HG02798 (cell line): Measurements from ENCODE around the gene PGBD5.
"Not testable (repeated sequence)": the region's sequence is repeated elsewhere in the genome, so short reads cannot be mapped to it uniquely, and the experiment has no call there.

Experiments used
- ATAC-seq: cut with Tn5 transposase; IDR thresholded peaks from one replicate; pipeline ENCODE4 v1.9.1; 2021; ENCODE audit warnings: mild to moderate bottlenecking; ENCODE audit not compliant: unreplicated experiment, poor library complexity

The PGBD5 gene, protein sequence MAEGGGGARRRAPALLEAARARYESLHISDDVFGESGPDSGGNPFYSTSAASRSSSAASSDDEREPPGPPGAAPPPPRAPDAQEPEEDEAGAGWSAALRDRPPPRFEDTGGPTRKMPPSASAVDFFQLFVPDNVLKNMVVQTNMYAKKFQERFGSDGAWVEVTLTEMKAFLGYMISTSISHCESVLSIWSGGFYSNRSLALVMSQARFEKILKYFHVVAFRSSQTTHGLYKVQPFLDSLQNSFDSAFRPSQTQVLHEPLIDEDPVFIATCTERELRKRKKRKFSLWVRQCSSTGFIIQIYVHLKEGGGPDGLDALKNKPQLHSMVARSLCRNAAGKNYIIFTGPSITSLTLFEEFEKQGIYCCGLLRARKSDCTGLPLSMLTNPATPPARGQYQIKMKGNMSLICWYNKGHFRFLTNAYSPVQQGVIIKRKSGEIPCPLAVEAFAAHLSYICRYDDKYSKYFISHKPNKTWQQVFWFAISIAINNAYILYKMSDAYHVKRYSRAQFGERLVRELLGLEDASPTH

DNA sequence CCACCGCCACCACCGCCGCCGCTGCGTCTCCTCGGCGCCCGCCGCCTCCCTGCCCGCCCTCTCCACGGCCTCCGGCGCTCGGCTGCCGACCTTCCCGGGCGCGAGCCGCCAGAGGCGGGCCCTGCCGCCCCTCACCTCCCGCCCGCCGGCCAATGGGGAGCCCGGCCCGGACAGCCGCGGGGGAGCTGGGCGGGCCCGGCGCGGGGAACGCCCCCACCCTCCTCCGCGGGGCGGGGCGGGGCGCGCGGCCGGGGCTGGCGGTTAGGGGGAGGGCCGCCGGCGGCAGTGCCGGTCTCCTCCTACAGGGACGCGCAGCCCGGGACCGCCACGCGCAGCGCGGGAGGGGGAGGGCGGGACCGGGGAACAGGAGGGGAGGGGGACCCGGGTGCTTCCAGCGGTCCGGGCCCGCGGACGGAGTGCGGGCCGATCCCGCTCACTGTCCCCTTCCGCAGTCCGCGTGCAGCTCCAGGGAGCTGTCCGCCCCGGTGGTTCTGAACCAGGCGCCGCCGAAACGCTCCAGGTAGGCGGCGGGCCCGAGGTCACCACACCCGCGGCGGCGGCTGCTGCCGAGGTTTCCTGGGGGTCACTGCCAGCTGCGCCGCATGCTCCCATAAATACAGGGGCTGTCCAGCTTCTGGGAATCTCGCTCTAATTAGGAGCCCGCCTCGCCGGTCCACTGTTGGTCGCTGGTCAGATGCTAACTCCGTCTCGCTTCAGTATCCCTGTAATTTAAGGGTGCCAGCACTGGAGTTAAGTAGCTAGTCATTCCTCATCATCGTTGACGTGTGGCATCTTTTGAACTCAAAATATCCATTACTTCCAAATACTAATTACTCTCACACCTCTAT, at the start of gene PGBD5:
PGBD5 (minus strand) TSS at position 87 of the 848 bp plus-strand sequence. CDS start 404 bp downstream, outside the sequence.
- peak; percentile 90 for ATAC-seq

DNA sequence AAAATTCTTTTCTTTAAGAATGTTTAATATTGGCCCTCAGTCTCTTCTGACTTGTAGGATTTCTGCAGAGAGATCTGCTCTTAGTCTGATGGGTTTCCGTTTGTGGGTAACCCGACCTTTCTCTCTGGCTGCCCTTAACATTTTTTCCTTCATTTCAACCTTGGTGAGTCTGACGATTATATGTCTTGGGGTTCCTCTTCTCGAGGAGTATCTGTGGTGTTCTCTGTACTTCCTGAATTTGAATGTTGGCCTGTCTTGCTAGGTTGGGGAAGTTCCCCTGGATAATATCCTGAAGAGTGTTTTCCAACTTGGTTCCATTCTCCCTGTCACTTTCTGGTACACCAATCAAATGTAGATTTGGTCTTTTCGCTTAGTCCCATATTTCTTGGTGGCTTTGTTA, 48.8 kb upstream of the PGBD5 start:
- not testable (repeated sequence) for ATAC-seq

DNA sequence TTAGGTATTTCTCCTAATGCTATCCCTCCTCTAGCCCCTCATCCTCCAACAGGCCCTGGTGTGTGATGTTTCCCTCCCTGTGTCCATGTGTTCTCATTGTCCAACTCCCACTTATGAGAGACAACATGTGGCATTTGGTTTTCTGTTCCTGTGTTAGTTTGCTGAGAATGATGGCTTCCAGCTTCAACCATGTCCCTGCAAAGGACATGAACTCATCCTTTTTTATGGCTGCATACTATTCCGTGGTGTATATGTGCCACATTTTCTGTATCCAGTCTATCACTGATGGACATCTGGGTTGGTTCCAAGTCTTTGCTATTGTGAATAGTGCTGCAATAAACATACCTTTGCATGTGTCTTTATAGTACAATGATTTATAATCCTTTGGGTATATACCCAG, 44.6 kb upstream of the PGBD5 start:
- not testable (repeated sequence) for ATAC-seq

DNA sequence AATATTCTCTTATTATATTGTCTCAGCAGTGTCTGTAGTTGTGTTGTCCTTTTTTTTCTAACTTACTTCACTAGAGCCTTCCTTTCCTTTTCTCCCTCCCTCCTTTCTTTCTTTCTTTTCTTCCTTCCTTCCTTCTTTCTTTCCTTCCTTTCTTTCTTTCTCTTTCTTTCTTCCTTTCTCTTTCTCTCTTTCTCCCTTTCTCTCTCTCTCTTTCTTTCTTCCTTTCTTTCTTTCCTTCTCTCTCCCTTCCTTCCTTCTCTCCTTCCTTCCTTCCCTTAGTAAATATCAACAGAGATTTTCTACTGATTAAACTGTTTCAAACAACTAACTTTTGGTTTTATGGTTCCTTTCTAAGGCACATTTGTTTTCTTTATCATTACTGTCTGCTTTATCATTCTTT, 43.1 kb upstream of the PGBD5 start:
- no peak for ATAC-seq

DNA sequence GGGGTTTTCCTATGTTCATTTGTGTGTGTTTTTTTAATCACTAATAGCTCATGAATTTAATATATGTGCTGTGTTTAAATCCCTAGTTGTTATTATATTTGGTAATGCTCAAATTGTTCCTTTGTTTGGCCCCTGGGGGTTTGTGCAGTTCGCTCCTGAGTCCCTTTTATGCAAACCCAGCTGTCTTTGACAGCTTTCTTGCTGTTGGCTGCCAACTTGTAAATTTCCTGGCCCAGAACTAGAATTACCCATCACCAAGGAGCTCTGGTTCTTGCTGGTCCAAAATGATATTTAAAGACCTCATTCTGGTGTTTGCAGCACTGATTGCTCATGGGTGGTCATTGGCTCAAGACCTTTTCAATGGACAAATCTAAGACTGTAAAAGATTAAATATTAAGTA, 39.6 kb upstream of the PGBD5 start:
- no peak for ATAC-seq

DNA sequence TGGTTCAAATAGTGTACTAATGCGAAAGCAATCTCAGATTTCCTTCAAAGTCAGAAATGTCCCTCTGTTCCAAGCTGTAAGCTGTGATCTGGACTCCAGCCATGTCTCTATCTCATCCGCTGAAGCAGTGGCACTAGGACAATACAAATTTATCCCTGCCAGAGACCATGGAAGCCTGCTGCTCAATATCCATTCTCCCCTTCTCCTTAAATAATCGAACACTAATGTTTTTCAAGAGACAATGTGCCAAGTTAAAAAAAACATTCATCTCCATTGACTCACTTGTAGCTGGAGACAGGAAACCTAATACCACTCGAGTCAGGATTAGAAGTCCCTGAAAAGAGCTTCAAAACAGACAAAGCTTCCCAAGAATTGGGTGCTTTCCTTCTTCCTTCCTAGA, 38.5 kb upstream of the PGBD5 start:
- no peak for ATAC-seq

DNA sequence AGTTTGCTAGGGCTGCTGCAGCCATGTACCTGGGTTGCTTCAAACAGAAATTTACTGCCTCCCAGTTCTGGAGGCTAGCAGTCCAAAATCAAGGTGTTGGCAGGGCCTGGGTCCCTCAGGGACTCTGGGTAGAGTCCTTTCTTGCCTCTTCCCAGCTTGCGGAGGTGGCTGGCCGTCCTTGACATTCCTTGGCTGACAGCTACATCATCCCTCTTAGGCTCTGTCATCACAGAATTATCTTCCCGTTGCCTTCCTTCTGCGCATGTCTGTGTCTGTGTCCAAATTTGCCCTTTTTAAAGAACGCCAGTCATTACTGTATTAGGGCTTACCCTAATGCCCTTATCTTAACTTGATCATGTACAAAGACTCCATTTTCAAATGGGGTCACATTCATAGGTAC, 37.6 kb upstream of the PGBD5 start:
- ATAC-seq: no peak

DNA sequence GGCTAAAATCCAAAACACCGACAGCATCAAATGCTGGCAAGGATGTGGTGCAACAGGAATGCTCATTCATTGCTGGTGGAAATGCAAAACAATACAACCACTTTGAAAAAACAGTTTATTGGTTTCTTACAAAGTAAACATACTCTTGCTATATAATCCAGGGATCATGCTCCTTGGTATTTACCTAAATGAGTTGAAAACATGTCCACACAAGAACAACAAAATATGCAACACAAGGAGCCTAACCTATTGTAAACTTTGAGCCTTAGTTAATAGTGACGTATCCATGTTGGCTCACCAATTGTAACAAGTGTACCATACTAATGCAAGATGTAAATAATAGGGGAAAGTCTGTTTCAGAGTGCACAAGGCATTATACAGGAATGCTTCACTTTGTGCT, 37.2 kb upstream of the PGBD5 start:
- no peak for ATAC-seq

DNA sequence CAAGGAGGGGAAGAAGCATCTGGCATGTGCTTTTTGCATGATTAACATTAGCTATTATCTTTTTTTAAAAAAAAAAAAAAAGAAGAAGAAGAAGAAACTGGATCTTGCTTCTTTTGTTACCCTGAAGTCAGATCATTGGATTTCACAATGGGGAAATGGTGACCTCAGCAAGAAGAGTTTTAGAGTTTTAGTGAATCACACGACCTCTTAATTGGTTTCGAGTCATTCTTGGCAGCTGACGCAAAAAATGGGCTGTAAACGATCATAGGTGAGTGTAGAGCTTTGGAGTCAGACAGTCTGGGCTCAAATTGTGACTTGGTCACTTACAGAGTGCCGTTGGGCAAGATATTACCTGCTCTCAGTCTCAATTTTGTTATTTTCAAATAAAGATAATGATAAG, 33.3 kb upstream of the PGBD5 start:
- ATAC-seq: no peak

DNA sequence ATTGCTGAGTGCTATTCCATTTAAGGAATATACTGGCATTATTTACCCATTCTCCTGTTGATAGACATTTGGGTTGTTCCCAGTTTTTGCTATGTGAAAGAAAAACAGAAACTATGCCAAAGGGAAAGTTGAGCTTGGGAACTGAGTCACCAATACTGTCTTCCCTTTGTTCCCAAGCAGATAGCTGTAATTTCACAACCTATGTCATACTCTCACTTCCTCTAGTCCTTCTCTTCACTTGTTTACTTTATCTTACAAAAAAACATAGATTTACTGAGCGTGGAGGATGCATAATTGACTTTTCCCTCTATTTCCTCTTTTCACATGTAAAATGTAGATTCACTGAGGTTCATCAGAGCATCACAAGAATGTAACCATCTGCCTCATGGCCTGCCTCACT, 32.4 kb upstream of the PGBD5 start:
- no peak for ATAC-seq

DNA sequence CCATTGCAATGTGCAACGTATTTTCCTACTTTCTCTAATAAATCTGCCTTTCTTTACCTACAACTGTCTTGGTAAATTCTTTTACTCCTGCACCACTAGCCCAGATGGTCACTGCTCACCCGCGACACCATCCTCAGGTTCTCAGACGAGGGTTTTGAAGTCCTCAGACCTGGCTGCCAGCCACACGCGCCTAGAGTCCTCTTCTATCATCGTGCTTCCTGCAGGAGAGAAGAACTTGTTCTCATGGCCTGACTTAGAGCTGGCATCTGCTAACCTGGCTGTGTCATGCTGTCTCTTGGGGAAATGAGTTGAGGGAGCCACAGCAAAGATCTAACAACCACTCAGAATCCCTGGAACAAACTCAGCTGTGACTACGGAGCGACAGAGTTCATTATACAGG, 30.3 kb upstream of the PGBD5 start:
- no peak for ATAC-seq

DNA sequence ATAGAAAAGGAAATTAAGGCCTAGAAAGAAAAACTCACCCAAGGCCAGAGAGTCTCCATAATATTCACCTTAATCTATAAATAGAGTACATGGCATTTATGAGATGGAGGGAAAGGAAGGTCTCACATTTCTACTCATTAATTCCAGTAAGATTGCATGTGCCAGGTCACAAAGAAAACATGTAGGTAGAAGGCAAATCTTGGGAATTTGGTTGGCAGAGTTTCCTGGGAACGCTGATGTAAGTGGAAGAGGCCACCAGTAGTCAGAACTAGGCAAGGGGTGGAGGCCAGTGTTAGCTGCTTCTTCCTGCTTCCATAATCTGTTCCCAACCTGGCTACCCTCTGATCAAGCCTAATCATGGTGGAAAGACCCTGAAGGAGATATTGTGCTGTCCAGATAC, 29.2 kb upstream of the PGBD5 start:
- ATAC-seq: no peak

DNA sequence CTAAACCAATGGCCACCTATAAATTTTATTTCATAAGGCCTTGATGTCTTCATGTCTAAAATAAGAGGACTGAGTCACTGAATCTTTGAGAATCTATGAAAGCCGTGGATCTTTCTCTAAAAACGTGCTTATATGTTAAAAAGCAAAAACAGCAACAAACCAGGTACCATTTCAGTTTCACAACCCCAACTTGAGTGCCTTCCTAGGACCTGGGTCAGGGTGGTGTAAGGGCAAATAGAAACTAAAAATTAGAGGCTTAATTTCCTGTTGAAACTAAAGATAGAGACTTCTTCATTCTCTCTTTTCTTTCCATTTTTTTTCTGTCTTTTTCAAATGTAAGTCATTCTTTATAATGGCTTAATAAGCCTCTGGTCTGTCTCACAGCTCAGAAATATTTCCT, 27.2 kb upstream of the PGBD5 start:
- no peak for ATAC-seq

DNA sequence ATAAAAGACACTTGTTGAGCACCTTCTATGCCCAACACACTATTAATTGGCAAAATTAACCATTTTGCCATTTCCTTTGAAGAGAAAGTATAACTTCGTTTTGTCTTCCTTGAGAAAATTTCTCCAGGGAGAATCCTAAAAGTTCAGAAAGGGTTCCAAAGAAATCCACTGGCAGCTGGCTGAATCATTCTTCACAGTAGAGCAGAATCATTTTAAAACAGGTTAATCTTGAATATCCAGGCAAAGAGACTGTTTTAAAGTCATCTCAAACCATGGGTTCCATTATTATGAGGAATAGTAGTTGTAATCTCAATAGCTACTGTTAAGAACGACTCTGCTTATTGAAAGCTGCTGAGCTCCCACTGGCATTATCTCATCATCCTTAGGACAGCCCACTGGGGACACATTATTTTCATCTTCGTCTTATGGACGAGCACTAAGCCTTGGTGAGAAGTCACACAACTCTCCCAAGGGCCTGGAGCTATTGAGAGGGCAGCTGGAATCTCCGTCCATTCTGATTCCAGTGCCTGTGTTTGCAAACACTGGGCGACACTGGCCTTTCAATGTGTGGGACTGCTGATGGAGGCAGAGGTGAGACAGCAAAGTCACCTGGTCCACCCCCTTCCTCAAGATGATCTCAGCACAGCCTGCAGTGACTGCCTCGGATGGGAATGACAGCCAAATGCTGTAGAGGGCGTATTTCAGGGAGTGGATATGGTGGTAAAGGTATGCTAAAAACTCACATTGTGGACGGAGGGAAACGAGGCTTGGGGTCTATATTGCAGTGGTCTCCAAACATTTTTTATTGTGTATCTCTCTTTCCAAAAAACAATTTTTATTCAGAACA, 15.3 kb upstream of the PGBD5 start:
- no peak for ATAC-seq

DNA sequence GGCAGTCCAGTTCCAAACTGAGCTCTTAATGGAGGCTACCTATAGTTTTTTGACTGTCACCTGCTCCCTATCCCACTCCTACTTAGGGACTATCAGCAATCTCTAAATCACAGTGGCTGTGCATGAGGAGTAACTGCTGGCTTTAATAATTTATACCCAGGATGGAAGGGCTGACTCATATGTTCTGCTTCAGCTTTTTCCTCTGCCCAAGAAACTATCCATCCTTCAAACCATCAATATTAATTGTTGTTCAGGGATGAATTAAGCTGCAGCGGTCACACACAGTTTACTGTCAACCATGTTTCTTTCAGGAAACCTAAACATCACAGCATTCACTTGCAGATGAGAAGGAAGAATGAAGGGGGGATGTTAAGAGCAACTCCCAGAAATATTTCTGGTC, 9.0 kb upstream of the PGBD5 start:
- ATAC-seq: no peak

DNA sequence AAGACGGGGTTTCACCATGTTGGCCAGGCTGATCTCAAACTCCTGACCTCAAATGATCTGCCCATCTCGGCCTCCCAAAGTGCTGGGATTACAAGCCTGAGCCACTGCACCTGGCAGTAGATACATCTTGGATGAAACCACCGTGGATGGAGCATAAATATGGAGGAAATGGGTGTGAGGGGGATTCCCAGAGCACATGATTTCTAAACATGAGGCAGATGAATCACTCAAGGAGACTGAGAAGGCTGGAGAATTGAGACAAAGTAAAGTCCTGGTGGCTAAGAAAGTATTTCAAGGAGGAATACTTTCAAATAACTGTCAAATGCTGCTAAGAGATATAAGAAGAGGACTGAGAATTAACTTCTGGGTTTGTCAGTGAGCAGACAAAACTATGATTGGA, 5.4 kb upstream of the PGBD5 start:
- no peak for ATAC-seq

DNA sequence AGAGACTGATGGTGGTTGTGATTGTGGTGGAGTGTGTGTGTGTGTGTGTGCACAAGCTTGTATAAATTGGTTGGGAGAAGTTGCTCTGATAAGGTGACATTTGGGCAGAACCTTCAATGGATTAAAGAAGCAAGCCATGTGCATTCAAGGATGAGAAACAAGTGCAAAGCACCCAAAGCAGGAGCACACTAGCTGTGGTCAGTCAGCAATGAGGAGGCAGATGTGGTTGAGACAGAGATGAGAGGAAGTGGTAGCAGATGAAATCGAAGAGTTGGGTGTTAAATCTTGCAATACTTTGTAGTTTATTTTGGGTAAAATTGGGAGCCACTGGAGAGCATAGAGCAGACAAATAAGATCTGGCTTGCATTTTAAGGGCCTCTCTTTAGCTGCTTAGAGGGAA, 4.4 kb upstream of the PGBD5 start:
- no peak for ATAC-seq

DNA sequence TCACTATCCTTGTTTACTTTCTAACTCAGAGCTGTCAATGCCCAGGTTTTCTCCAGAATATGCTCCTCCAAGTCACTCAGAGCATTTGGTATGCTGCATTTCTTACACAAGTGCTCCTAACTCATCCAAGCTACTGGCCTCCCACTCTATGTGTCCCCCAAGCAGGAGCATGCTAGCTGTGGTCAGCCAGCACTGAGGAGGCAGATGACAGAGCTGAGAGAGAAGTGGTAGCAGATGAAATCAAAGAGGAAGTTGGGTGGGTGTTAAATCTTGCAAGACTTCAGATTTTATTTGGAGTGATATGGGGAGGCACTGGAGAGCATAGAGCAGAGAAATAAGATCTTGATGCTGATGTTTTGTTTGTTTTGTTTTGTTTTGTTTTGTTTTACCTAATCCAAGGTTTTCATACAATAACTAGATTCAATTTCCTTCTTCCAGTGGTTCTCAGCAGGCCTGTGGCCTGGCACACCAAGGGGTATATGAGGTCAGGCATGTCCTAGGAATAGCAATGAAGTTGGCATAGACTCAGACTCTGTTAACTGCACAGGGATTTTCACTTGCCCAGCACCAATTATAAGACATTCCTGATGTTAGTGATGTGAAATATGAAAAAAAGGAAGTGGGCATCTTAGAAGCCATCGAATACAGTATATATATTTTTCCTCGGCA, 3.1 kb upstream of the PGBD5 start:
- ATAC-seq: no peak

DNA sequence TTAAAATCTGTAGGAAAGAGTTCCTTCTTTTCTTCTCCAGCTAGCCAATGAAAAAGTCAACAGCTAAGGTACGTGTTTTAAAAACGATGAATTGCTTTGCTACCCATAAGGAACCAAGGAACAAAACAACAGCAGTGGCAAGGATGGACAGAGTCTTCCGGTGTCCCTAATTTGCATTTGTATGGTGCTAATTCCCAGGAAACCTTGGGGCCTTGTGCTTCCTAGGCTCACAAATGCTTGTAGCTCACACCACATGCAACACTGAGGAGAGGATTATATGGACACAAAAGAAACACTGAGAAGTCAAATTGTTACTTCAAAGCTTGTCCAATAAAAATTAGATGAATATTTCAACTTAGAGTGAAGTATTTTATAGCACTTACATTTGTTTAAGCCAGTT, 1.8 kb upstream of the PGBD5 start:
- no peak for ATAC-seq
